Transverse colon (tissue), 4 donors: Measurements from ENCODE around the gene OTOR. TPM values are rescaled to one million over a fixed set of nuclear protein-coding genes. Genes with fewer than 3 reads are reported as not detected.
A peak's percentile ranks its signal among the peaks of the same experiment; 100 is the strongest.

ENCODE experiments used
- DNase-seq: peaks from one replicate; pipeline ENCODE4 v3.0.0-alpha.2; 2019
- H3K27ac ChIP-seq, 4 donors: fragments of 200-600 bp; sonication (generic); 2 replicates each; pipeline ENCODE4 v1.5.1; 2016 to 2018; ENCODE audit warnings: inconsistent platforms in 4 of 4
- H3K27me3 ChIP-seq: fragments of 200-600 bp; sonication (generic); 2 replicates; pipeline ENCODE4 v1.5.1; 2017; ENCODE audit warnings: inconsistent platforms
- H3K36me3 ChIP-seq, 4 donors: fragments of 200-600 bp; sonication (generic); 2 replicates each; pipeline ENCODE4 v1.5.1; 2017 to 2019; ENCODE audit warnings: inconsistent platforms in 4 of 4
- H3K4me1 ChIP-seq, 4 donors: fragments of 200-600 bp; sonication (generic); 2 replicates each; pipeline ENCODE4 v1.5.1; 2017 to 2020; ENCODE audit warnings: inconsistent platforms in 4 of 4
- H3K4me3 ChIP-seq, 4 donors: fragments of 200-600 bp; sonication (generic); 1 replicate in 1 of 4; 2 replicates in 3 of 4; pipeline versions ENCODE4 v1.5.1 to v1.6.1; 2017 to 2019; ENCODE audit warnings: inconsistent platforms in 4 of 4
- H3K9me3 ChIP-seq, 2 donors: fragments of 200-600 bp; sonication (generic); 2 replicates each; pipeline ENCODE4 v1.5.1; 2017 to 2019; ENCODE audit warnings: inconsistent platforms in 2 of 2
- EP300 ChIP-seq: sonication (generic); formaldehyde crosslinking; IDR thresholded peaks from one replicate; pipeline ENCODE4 v1.6.1; 2017; ENCODE audit warnings: antibody characterized with exemption, low read depth
- POLR2A ChIP-seq: fragments of 450-650 bp; IDR thresholded peaks from one replicate; pipeline ENCODE4 v1.6.1; 2016; ENCODE audit warnings: antibody characterized with exemption, mild to moderate bottlenecking, moderate library complexity
- POLR2AphosphoS5 ChIP-seq, 3 donors: sonication (generic); formaldehyde crosslinking; IDR thresholded peaks; one replicate each; pipeline ENCODE4 v1.6.1; 2016; ENCODE audit warnings: antibody characterized with exemption in 3 of 3
- WGBS, 2 donors: methylation state at CpG; one replicate each; pipeline ENCODE4 v1.1.5; 2018; ENCODE audit warnings: low coverage in 1 of 2; 5-methylcytosine and 5-hydroxymethylcytosine counted together
- in situ Hi-C, 4 donors: fragments of 200-750 bp; cut with MboI; loops; one replicate each; pipeline versions ENCODE4 v1.15.0 to v1.15.1; 2017; ENCODE audit warnings: low sequenced_read_pairs in 3 of 4, low pct_ligation_motif_present in 1 of 4, low pct_unique_long_range_greater_than_20kb in 1 of 4
- intact Hi-C: fragments of 100-400 bp; cut with DNase I; formaldehyde crosslinking; loops from one replicate; pipeline ENCODE4 v1.15.1; 2023; ENCODE audit warnings: low total_unique reads
- total RNA-seq, 4 donors: library from RNA; depleted of rRNA; stranded (reverse); fragments of >200 nt; gene quantifications; one replicate each; pipeline ENCODE4 v1.1.0, GENCODE V29; 2016
- TF ChIP-seq, protein P1 (sequence below), 5 experiments: fragments of 200-600 bp in 3 of 5; fragments of 450-650 bp in 2 of 5; sonication (generic) in 3 of 5; IDR thresholded peaks; 1 replicate in 2 of 5; 2 replicates in 3 of 5; pipeline ENCODE4 v1.5.1; 2016 to 2017; ENCODE audit warnings: antibody characterized with exemption in 5 of 5, inconsistent platforms in 3 of 5, mild to moderate bottlenecking in 2 of 5, moderate library complexity in 1 of 5

Gene OTOR
- total RNA-seq, 4 donors from 2014 or later = not detected

DNA sequence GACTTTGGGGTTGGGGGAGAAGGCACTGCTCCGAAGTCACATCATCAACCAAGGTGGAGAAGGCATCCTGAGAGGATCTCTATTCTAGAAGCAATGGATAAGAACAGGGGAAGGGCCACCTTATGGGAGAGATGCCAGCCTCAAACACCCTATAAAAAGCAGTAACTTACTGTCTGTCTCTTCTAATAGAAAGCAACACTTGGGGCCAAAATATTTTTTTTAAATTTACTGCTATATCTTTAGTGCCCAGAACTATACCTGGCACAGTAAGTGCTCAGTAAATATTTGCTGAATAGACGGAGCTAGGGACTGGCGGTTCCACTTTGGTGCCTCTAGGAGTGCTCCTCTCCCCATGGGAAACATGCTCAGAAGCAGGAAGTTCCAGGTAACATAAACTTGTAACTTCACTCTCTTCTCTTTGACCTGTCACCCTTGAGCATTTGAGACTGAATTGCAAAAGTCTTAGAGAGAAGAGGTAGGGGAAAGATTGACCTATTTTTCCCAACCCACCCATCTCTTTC is 807 bp upstream of the OTOR start:
- in situ Hi-C loops = loop anchor here in 1 of 4 donors (25.0 kb wide), 1 partner anchor 235 kb away; no protein-coding TSS in a partner anchor

DNA sequence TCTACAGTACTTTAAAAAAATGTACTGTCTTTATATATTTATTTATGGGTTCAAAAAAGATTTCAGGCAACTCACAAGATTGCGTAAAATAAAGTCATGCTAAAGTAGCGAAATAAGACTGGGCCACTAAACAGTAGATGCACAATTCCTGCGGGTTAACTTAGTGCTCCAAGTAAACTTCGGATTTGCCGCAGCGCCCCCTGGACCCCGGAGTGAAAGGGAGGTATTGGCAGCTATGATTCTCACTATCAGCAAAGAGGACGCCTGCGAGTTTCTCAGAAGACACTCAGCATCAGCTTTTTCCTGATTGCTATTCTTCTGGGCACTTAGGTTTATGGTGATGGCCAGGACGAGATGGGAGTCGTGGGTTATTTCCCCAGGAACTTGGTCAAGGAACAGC is 1.4 kb downstream of the OTOR start:
- in situ Hi-C loops = loop anchor here in 1 of 4 donors (25.0 kb wide), 1 partner anchor 237 kb away; no protein-coding TSS in a partner anchor
- intact Hi-C loops = no loop called here
- no peaks in the 10 kb centered on the region for H3K36me3 ChIP-seq
- TF ChIP-seq EP300 (no peak), POLR2AphosphoS5 (IDR thresholded peaks at IDR 0.05) (no peak), POLR2A (no peak)
- TF ChIP-seq, protein P1, sequence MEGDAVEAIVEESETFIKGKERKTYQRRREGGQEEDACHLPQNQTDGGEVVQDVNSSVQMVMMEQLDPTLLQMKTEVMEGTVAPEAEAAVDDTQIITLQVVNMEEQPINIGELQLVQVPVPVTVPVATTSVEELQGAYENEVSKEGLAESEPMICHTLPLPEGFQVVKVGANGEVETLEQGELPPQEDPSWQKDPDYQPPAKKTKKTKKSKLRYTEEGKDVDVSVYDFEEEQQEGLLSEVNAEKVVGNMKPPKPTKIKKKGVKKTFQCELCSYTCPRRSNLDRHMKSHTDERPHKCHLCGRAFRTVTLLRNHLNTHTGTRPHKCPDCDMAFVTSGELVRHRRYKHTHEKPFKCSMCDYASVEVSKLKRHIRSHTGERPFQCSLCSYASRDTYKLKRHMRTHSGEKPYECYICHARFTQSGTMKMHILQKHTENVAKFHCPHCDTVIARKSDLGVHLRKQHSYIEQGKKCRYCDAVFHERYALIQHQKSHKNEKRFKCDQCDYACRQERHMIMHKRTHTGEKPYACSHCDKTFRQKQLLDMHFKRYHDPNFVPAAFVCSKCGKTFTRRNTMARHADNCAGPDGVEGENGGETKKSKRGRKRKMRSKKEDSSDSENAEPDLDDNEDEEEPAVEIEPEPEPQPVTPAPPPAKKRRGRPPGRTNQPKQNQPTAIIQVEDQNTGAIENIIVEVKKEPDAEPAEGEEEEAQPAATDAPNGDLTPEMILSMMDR (IDR thresholded peaks at IDR 0.05) = no peak
- H3K9me3 ChIP-seq = no peaks in the 10 kb centered on the region
- H3K27me3 ChIP-seq = no peaks in the 10 kb centered on the region
- H3K4me3 ChIP-seq = no peak overlapping the region
- 65% methylated on average over 8 to 11 of the region's 11 CpGs for WGBS, 2 donors
- DNase-seq = no peak
- H3K27ac ChIP-seq = no peak overlapping the region
- H3K4me1 ChIP-seq = no peaks in the 10 kb centered on the region

More for the DNA sequence above, 807 bp upstream of the OTOR start:
- Histone ChIP-seq H3K4me1 (no peaks in the 10 kb centered on the region), H3K4me3 (no peak overlapping the region), H3K27me3 (no peaks in the 10 kb centered on the region), H3K36me3 (no peaks in the 10 kb centered on the region), H3K9me3 (no peaks in the 10 kb centered on the region), H3K27ac (no peak overlapping the region)
- intact Hi-C loops = no loop called here
- 43 to 100% methylated on average over 1 to 3 of the region's 3 CpGs for WGBS, 2 donors
- TF ChIP-seq, protein P1 (IDR thresholded peaks at IDR 0.05) = peak in 2 of 5 experiments; percentile 14 to 20
- TF ChIP-seq POLR2A = no peak
- no peak for DNase-seq

DNA sequence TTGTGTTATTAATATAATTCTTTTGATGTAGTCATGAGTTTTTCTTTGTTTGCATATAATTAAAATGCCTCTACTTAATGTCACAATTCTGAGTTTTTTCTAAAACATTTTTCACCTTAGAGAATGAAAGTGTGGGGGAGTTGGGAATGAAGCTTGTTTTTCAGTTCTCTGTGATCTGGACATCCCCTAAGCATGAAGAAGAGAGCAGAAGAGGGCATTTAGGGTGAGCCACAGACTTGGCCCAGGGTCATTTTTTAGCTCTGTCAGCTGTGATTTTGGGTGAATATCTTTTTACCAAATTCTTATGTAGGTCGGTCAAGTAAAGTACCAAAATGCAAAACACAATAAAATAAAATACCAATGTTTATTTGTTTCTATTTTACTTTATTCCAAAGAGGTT is 3.9 kb downstream of the OTOR start:
- Histone ChIP-seq H3K27ac (no peak overlapping the region), H3K4me3 (no peak overlapping the region), H3K4me1 (no peaks in the 10 kb centered on the region), H3K9me3 (no peaks in the 10 kb centered on the region), H3K36me3 (no peaks in the 10 kb centered on the region), H3K27me3 (no peaks in the 10 kb centered on the region)
- in situ Hi-C loops (loop anchor here in 3 of 4 donors (25.0 kb wide), 2 partner anchors 240 to 1040 kb away; no protein-coding TSS in a partner anchor), intact Hi-C loops (no loop called here)
- DNase-seq = no peak
- WGBS, 2 donors = 80 to 86% methylated on average over 1 of the region's 1 CpG
- TF ChIP-seq POLR2AphosphoS5 (IDR thresholded peaks at IDR 0.05) (no peak), POLR2A (no peak), EP300 (no peak)
- TF ChIP-seq, protein P1 (IDR thresholded peaks at IDR 0.05) = no peak

DNA sequence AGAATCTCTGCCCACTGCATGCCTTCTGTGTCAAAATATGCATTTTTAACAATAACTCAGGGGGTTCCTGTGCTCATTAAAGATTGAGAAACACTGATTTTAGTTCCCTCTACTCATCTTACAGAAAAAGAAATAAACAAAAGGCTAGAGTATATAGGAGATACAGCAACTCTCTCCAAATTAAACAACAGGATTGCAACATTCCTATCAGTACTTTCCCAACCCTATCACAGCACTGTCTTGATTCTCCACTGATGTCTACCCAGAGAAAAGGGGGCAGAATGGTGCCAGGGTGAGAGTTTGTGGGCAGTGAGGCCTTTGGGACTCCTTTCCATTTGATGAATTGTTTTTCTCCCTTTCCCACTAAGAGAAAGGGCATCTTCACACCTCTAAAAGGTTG is 4.7 kb downstream of the OTOR start:
- Histone ChIP-seq H3K36me3 (no peaks in the 10 kb centered on the region), H3K4me3 (no peak overlapping the region), H3K4me1 (no peaks in the 10 kb centered on the region), H3K27ac (no peak overlapping the region), H3K27me3 (no peaks in the 10 kb centered on the region), H3K9me3 (no peaks in the 10 kb centered on the region)
- in situ Hi-C loops (loop anchor here in 3 of 4 donors (25.0 kb wide), 2 partner anchors 241 to 1041 kb away; no protein-coding TSS in a partner anchor), intact Hi-C loops (no loop called here)
- TF ChIP-seq POLR2AphosphoS5 (IDR thresholded peaks at IDR 0.05) (no peak), POLR2A (no peak), EP300 (no peak)
- TF ChIP-seq, protein P1 (IDR thresholded peaks at IDR 0.05) = no peak
- DNase-seq = no peak
